Measurements from ENCODE around the gene COG1. TPM values are rescaled to one million over a fixed set of nuclear protein-coding genes. Genes with fewer than 3 reads are reported as not detected.

COG1 gene
- total and polyA plus RNA-seq, 2 donors (not counting 1 experiment from before 2014, with no cell fraction given) = 20.0 to 21.0 TPM

DNA sequence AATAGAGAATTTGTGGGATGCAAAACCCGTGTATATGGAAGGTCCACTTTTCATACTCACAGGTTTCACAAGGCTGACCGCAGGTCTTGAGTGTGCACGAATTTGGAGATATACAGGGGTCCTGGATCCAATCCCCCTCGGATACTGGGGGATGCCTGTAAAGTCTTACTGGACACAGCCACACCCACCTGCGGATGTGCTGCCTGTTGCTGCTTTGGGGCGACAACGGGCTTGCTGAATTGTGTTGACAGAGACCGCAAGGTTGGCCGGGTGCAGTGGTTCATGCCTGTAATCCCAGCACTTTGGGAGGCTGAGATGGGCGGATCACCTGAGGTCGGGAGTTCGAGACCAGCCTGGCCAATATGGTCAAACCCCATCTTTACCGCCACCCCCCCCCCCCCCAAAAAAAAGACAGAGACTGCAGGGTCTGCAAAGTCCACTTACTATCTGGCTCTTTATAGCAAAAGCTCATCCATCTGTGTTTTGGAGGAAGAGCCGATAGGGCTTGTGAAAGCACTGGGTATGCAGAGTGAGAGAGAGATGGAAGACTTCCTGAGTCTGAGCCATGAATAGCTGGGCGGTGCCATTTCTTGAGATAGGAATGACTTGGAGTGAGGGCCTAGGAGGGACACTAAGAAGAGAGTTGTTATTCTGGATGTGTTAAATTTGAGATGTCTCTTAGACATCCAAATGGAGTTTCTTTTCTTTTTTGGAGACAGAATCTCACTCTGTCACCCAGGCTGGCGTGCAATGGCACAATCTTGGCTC lies 6.4 kb upstream of the COG1 start:
- no peak for DNase-seq (ENCODE audit: low read depth in 2 of 2)
- Histone ChIP-seq H2AFZ (ENCODE audit: low read length) (no peak overlapping the region), H3K4me1 (ENCODE audit: control insufficient read depth, extremely low read depth, insufficient read depth, low read length) (no peaks in the 10 kb centered on the region), H4K20me1 (ENCODE audit: control insufficient read depth, extremely low read depth, insufficient read depth, low read length) (no peaks in the 10 kb centered on the region), H3K9me3 (ENCODE audit: control insufficient read depth, insufficient read depth, low read depth, low read length) (no peaks in the 10 kb centered on the region), H3K4me3 (replicated peaks in 1 of 4; ENCODE audit: control extremely low read depth in 1 of 4, insufficient read depth in 1 of 4, low read depth in 3 of 4, low read length in 4 of 4) (no peak overlapping the region), H3K27me3 (ENCODE audit: control insufficient read depth, insufficient read depth, low read length) (no peaks in the 10 kb centered on the region), H3K27ac (ENCODE audit: insufficient read depth, low read length) (no peak overlapping the region), H3K9ac (ENCODE audit: insufficient read depth, low read length) (no peak overlapping the region), H3K4me2 (ENCODE audit: extremely low read depth, insufficient read depth, low read length) (no peak overlapping the region), H3K36me3 (ENCODE audit: control insufficient read depth, insufficient read depth, low read length) (no peaks in the 10 kb centered on the region), H3K79me2 (ENCODE audit: control insufficient read depth, insufficient read depth, low read length) (no peaks in the 10 kb centered on the region)
- TF ChIP-seq, protein P1, sequence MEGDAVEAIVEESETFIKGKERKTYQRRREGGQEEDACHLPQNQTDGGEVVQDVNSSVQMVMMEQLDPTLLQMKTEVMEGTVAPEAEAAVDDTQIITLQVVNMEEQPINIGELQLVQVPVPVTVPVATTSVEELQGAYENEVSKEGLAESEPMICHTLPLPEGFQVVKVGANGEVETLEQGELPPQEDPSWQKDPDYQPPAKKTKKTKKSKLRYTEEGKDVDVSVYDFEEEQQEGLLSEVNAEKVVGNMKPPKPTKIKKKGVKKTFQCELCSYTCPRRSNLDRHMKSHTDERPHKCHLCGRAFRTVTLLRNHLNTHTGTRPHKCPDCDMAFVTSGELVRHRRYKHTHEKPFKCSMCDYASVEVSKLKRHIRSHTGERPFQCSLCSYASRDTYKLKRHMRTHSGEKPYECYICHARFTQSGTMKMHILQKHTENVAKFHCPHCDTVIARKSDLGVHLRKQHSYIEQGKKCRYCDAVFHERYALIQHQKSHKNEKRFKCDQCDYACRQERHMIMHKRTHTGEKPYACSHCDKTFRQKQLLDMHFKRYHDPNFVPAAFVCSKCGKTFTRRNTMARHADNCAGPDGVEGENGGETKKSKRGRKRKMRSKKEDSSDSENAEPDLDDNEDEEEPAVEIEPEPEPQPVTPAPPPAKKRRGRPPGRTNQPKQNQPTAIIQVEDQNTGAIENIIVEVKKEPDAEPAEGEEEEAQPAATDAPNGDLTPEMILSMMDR (conservative IDR thresholded peaks at IDR 0.05 in 1 of 2, IDR thresholded peaks at IDR 0.05 in 1 of 2; ENCODE audit: low read depth in 1 of 2, low read length in 2 of 2) = no peak
- no peak for TF ChIP-seq EZH2 (IDR thresholded peaks at IDR 0.05; ENCODE audit: low read length, missing control alignments)

- no peak for DNase-seq (ENCODE audit: low read depth in 2 of 2)
- Histone ChIP-seq H3K79me2 (ENCODE audit: control insufficient read depth, insufficient read depth, low read length) (no peaks in the 10 kb centered on the region), H3K27ac (ENCODE audit: insufficient read depth, low read length) (no peak overlapping the region), H2AFZ (ENCODE audit: low read length) (no peak overlapping the region), H3K27me3 (ENCODE audit: control insufficient read depth, insufficient read depth, low read length) (no peaks in the 10 kb centered on the region), H3K4me3 (replicated peaks in 1 of 4; ENCODE audit: control extremely low read depth in 1 of 4, insufficient read depth in 1 of 4, low read depth in 3 of 4, low read length in 4 of 4) (no peak overlapping the region), H3K9ac (ENCODE audit: insufficient read depth, low read length) (no peak overlapping the region), H3K4me2 (ENCODE audit: extremely low read depth, insufficient read depth, low read length) (no peak overlapping the region), H4K20me1 (ENCODE audit: control insufficient read depth, extremely low read depth, insufficient read depth, low read length) (no peaks in the 10 kb centered on the region), H3K36me3 (ENCODE audit: control insufficient read depth, insufficient read depth, low read length) (no peaks in the 10 kb centered on the region), H3K9me3 (ENCODE audit: control insufficient read depth, insufficient read depth, low read depth, low read length) (no peaks in the 10 kb centered on the region), H3K4me1 (ENCODE audit: control insufficient read depth, extremely low read depth, insufficient read depth, low read length) (peaks cover 2% of the 10 kb centered on the region)
- TF ChIP-seq EZH2 (IDR thresholded peaks at IDR 0.05; ENCODE audit: low read length, missing control alignments) = no peak
- TF ChIP-seq, protein P1 (conservative IDR thresholded peaks at IDR 0.05 in 1 of 2, IDR thresholded peaks at IDR 0.05 in 1 of 2; ENCODE audit: low read depth in 1 of 2, low read length in 2 of 2) = no peak
Measured at GRCh38 chr17:73187203-73187769, 5.6 kb upstream of the COG1 start.

DNA sequence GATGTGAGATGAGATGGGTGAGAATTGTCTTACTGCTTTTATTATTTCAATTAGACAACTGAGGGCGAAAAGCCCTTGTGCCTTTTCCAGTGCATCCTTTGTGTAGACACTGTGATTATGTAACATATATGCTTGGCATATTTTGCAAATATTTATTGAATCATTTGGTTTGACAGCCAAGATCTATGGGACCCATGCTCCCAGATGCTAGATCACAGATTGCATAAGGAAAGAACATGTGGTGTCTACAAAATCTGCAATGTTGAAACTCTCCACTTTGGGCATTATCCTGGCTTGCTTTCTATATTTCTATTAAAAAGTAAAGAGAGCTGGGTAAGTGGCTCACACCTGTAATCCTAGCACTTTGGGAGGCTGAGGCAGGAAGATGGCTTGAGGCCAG lies 4.8 kb upstream of the COG1 start:
- H3K4me2 ChIP-seq (ENCODE audit: extremely low read depth, insufficient read depth, low read length) = no peak overlapping the region
- peaks cover 2% of the 10 kb centered on the region for H3K4me1 ChIP-seq (ENCODE audit: control insufficient read depth, extremely low read depth, insufficient read depth, low read length)
- DNase-seq (ENCODE audit: low read depth in 2 of 2) = no peak
- H3K9ac ChIP-seq (ENCODE audit: insufficient read depth, low read length) = no peak overlapping the region
- H3K79me2 ChIP-seq (ENCODE audit: control insufficient read depth, insufficient read depth, low read length) = peaks cover under 1% of the 10 kb centered on the region
- no peaks in the 10 kb centered on the region for H3K36me3 ChIP-seq (ENCODE audit: control insufficient read depth, insufficient read depth, low read length)
- TF ChIP-seq EZH2 (IDR thresholded peaks at IDR 0.05; ENCODE audit: low read length, missing control alignments) = no peak
- TF ChIP-seq, protein P1 (conservative IDR thresholded peaks at IDR 0.05 in 1 of 2, IDR thresholded peaks at IDR 0.05 in 1 of 2; ENCODE audit: low read depth in 1 of 2, low read length in 2 of 2) = no peak
- no peak overlapping the region for H3K27ac ChIP-seq (ENCODE audit: insufficient read depth, low read length)
- H3K4me3 ChIP-seq (replicated peaks in 1 of 4; ENCODE audit: control extremely low read depth in 1 of 4, insufficient read depth in 1 of 4, low read depth in 3 of 4, low read length in 4 of 4) = no peak overlapping the region
- no peaks in the 10 kb centered on the region for H3K9me3 ChIP-seq (ENCODE audit: control insufficient read depth, insufficient read depth, low read depth, low read length)
- no peaks in the 10 kb centered on the region for H4K20me1 ChIP-seq (ENCODE audit: control insufficient read depth, extremely low read depth, insufficient read depth, low read length)
- no peaks in the 10 kb centered on the region for H3K27me3 ChIP-seq (ENCODE audit: control insufficient read depth, insufficient read depth, low read length)
- no peak overlapping the region for H2AFZ ChIP-seq (ENCODE audit: low read length)

Data from fibroblast of lung (primary cell).